Neural progenitor cell (in vitro differentiated cells): Measurements from ENCODE around the gene APOBEC3A. TPM values are rescaled to one million over a fixed set of nuclear protein-coding genes. Genes with fewer than 3 reads are reported as not detected.
A peak's percentile ranks its signal among the peaks of the same experiment; 100 is the strongest.

Experiments
- DNase-seq: peaks from one replicate; pipeline ENCODE4 v3.0.0-alpha.2; 2016; ENCODE audit warnings: low spot score
- H2AFZ ChIP-seq: fragments of 200-600 bp; sonication (generic); replicated peaks from 2 replicates; pipeline ENCODE4 v1.6.1; 2016; ENCODE audit warnings: antibody characterized with exemption
- H3F3A ChIP-seq: fragments of 200-600 bp; sonication (generic); 2 replicates; pipeline ENCODE4 v1.6.1; 2016; ENCODE audit warnings: antibody characterized with exemption, low read depth
- H3K27ac ChIP-seq: fragments of 200-600 bp; sonication (generic); 2 replicates; pipeline ENCODE4 v1.5.1; 2016; ENCODE audit warnings: mild to moderate bottlenecking
- H3K27me3 ChIP-seq: fragments of 200-600 bp; sonication (generic); 2 replicates; pipeline ENCODE4 v1.6.1; 2016; ENCODE audit warnings: mild to moderate bottlenecking, moderate library complexity
- H3K36me3 ChIP-seq: fragments of 200-600 bp; sonication (generic); 2 replicates; pipeline ENCODE4 v1.5.1; 2016
- H3K4me1 ChIP-seq: fragments of 200-600 bp; sonication (generic); 2 replicates; pipeline ENCODE4 v1.6.1; 2016; ENCODE audit warnings: mixed run types
- H3K4me2 ChIP-seq: fragments of 200-600 bp; sonication (generic); 2 replicates; pipeline ENCODE4 v1.6.1; 2016
- H3K4me3 ChIP-seq: fragments of 200-600 bp; sonication (generic); 2 replicates; pipeline ENCODE4 v1.5.1; 2016
- H3K79me2 ChIP-seq: fragments of 200-600 bp; sonication (generic); 2 replicates; pipeline ENCODE4 v1.6.1; 2016; ENCODE audit warnings: low read depth
- H3K9ac ChIP-seq: fragments of 200-600 bp; sonication (generic); 2 replicates; pipeline ENCODE4 v1.6.1; 2016
- H3K9me3 ChIP-seq: fragments of 200-600 bp; sonication (generic); 2 replicates; pipeline ENCODE4 v1.5.1; 2016; ENCODE audit warnings: low read depth
- H4K20me1 ChIP-seq: fragments of 200-600 bp; sonication (generic); 2 replicates; pipeline ENCODE4 v1.6.1; 2016; ENCODE audit warnings: low read depth
- H3K27ac Mint-ChIP-seq: 3 replicates; pipeline ENCODE4 v1.8.0; 2021; ENCODE audit warnings: mixed read lengths
- H3K27me3 Mint-ChIP-seq: 2 replicates; pipeline ENCODE4 v1.8.0; 2022; ENCODE audit warnings: low read depth, mild to moderate bottlenecking, inconsistent platforms, moderate library complexity, mixed read lengths; ENCODE audit not compliant: insufficient read depth
- H3K36me3 Mint-ChIP-seq: 3 replicates; pipeline ENCODE4 v1.8.0; 2021; ENCODE audit warnings: mixed read lengths
- H3K4me1 Mint-ChIP-seq: 3 replicates; pipeline ENCODE4 v1.8.0; 2021; ENCODE audit warnings: mixed read lengths
- H3K4me3 Mint-ChIP-seq: 3 replicates; pipeline ENCODE4 v1.8.0; 2021; ENCODE audit warnings: mild to moderate bottlenecking, moderate library complexity, mixed read lengths
- H3K9me3 Mint-ChIP-seq: 3 replicates; pipeline ENCODE4 v1.8.0; 2020; ENCODE audit warnings: mixed read lengths
- EZH2 ChIP-seq: fragments of 200-600 bp; sonication (generic); IDR thresholded peaks from 2 replicates; pipeline ENCODE4 v1.6.1; 2017; ENCODE audit warnings: antibody characterized with exemption, mild to moderate bottlenecking, moderate library complexity
- EZH2phosphoT487 ChIP-seq: fragments of 200-600 bp; sonication (generic); IDR thresholded peaks from 2 replicates; pipeline ENCODE4 v1.6.1; 2017; ENCODE audit warnings: antibody characterized with exemption
- total RNA-seq: library from RNA; depleted of rRNA; stranded (reverse); fragments of >200 nt; gene quantifications from 2 replicates; pipeline ENCODE4 v1.2.3, GENCODE V29; 2015; ENCODE audit warnings: low replicate concordance
- TF ChIP-seq, protein P1 (sequence below): fragments of 200-600 bp; sonication (generic); IDR thresholded peaks from 2 replicates; pipeline ENCODE4 v1.5.1; 2017; ENCODE audit warnings: antibody characterized with exemption, mild to moderate bottlenecking

APOBEC3A gene
- total RNA-seq, 1 donor from 2014 or later = not detected

DNA sequence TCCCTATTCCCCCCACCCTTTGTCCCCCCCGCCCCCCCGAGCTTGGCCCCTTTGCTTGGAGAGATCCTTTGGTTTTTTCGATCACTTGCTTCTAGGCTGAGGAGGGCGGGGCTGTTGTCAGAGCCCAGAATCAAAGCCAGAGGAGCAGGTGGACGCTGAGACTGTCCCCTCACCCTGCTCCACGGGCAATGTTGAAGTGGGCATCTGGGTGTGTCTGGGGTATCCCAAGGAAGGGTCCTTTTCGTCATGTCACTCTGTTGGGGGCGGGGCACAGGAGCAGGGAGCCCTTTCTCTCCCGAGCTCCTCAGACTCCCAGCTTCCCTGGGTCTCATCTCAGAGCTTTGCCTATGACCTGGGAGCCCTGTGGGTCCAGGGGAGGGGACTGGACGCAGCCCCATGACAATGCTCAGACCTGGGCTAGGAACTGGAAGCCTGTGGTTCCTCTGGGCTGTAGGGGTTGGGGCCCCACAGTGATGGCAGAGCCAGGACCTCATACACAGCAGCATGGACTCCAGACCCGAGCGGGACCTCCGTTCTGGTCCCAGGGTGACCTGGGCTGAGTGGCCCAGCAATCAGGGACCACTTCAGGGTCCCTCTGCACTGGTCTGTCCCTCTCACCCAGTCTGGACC is 2.9 kb upstream of the APOBEC3A start:
- no peaks in the 10 kb centered on the region for H4K20me1 ChIP-seq
- no peaks in the 10 kb centered on the region for H3K36me3 ChIP-seq
- no peak overlapping the region for H3K9ac ChIP-seq
- no peak for DNase-seq
- peaks cover 2% of the 10 kb centered on the region for H3K4me1 Mint-ChIP-seq
- H3K4me2 ChIP-seq = no peak overlapping the region
- peaks cover 14% of the 10 kb centered on the region for H3K27me3 Mint-ChIP-seq
- H3K27ac Mint-ChIP-seq = no peak overlapping the region
- no peak overlapping the region for H3K4me3 Mint-ChIP-seq
- no peaks in the 10 kb centered on the region for H3K79me2 ChIP-seq
- no peaks in the 10 kb centered on the region for H3F3A ChIP-seq
- H3K9me3 ChIP-seq = no peaks in the 10 kb centered on the region
- H3K27ac ChIP-seq = no peak overlapping the region
- H3K9me3 Mint-ChIP-seq = no peaks in the 10 kb centered on the region
- H3K4me1 ChIP-seq = no peaks in the 10 kb centered on the region
- TF ChIP-seq, protein P1, sequence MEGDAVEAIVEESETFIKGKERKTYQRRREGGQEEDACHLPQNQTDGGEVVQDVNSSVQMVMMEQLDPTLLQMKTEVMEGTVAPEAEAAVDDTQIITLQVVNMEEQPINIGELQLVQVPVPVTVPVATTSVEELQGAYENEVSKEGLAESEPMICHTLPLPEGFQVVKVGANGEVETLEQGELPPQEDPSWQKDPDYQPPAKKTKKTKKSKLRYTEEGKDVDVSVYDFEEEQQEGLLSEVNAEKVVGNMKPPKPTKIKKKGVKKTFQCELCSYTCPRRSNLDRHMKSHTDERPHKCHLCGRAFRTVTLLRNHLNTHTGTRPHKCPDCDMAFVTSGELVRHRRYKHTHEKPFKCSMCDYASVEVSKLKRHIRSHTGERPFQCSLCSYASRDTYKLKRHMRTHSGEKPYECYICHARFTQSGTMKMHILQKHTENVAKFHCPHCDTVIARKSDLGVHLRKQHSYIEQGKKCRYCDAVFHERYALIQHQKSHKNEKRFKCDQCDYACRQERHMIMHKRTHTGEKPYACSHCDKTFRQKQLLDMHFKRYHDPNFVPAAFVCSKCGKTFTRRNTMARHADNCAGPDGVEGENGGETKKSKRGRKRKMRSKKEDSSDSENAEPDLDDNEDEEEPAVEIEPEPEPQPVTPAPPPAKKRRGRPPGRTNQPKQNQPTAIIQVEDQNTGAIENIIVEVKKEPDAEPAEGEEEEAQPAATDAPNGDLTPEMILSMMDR = no peak
- TF ChIP-seq EZH2phosphoT487 = no peak
- no peak for TF ChIP-seq EZH2
- H3K27me3 ChIP-seq = no peaks in the 10 kb centered on the region
- no peak overlapping the region for H2AFZ ChIP-seq
- H3K36me3 Mint-ChIP-seq = no peaks in the 10 kb centered on the region
- no peak overlapping the region for H3K4me3 ChIP-seq

DNA sequence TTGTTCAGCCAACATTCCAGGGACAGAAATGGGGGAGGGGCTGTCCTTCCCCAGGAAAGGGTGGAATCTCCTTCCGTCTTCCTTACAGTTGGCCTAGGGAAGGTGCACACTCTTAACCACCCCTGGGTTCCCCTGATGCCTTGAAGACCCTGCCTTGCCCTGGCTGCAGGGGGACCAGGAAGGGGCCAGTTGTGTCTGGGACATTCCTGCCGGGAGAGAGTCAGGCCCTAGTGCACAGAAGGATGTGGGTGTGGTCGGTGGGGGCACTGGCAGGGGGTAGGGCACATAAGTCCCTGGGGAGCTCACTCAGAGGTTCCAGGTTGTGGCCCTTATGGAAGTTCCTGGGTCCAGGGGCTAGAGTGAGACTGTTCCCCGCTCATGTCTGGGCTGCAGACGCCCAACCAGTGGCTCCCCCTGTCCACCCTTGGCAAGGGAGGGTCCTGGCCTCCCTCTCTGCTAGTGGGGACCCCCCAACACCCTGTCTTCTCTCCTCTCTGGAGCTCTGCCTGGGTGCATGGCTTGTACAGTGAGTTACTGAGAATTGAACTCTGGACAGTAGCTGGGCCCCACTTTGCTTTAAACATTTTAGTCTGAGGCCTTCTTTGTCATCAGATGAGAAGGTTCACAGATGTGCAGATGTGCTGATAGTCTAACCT is 2.0 kb upstream of the APOBEC3A start:
- Mint-ChIP-seq H3K4me1 (peaks cover 2% of the 10 kb centered on the region), H3K27me3 (peaks cover 12% of the 10 kb centered on the region), H3K27ac (peak overlapping the region; percentile 83), H3K9me3 (no peaks in the 10 kb centered on the region), H3K36me3 (no peaks in the 10 kb centered on the region), H3K4me3 (no peak overlapping the region)
- H3K27me3 ChIP-seq = no peaks in the 10 kb centered on the region
- H3K79me2 ChIP-seq = no peaks in the 10 kb centered on the region
- TF ChIP-seq, protein P1 = no peak
- TF ChIP-seq EZH2phosphoT487 (no peak), EZH2 (no peak)
- H3K9me3 ChIP-seq = no peaks in the 10 kb centered on the region
- no peak overlapping the region for H2AFZ ChIP-seq
- no peaks in the 10 kb centered on the region for H3K36me3 ChIP-seq
- H4K20me1 ChIP-seq = no peaks in the 10 kb centered on the region
- no peak for DNase-seq
- no peak overlapping the region for H3K4me3 ChIP-seq
- no peak overlapping the region for H3K9ac ChIP-seq
- no peak overlapping the region for H3K27ac ChIP-seq
- H3K4me2 ChIP-seq = no peak overlapping the region
- H3F3A ChIP-seq = no peaks in the 10 kb centered on the region
- no peaks in the 10 kb centered on the region for H3K4me1 ChIP-seq

DNA sequence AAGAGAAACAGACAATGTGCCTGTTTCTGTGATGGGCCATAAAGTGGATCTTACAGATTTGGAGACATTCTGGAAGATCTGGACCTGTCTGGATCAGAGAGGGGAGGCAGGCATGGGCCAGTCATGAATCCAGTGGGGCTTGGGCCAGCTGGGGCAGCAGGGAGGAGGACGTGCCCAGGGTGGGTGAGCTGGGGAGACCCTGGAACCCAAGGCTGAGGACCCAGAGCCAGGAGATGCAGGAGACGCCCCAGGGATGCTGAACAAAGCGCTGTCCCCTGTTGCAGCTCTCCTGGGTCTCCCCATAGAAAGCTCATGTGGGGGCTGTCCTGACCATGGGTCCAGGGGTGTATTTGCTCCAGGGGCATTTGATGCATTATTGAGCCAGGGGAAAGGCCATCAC is 1.5 kb upstream of the APOBEC3A start:
- H3K36me3 ChIP-seq = no peaks in the 10 kb centered on the region
- no peaks in the 10 kb centered on the region for H4K20me1 ChIP-seq
- no peaks in the 10 kb centered on the region for H3K9me3 ChIP-seq
- H3K4me3 Mint-ChIP-seq = no peak overlapping the region
- H3K4me1 ChIP-seq = no peaks in the 10 kb centered on the region
- H3K4me1 Mint-ChIP-seq = peaks cover 2% of the 10 kb centered on the region
- H3K27ac ChIP-seq = no peak overlapping the region
- no peak for DNase-seq
- no peaks in the 10 kb centered on the region for H3K36me3 Mint-ChIP-seq
- no peak overlapping the region for H3K4me3 ChIP-seq
- H3K9ac ChIP-seq = no peak overlapping the region
- peaks cover 12% of the 10 kb centered on the region for H3K27me3 Mint-ChIP-seq
- no peak overlapping the region for H2AFZ ChIP-seq
- no peaks in the 10 kb centered on the region for H3F3A ChIP-seq
- no peaks in the 10 kb centered on the region for H3K27me3 ChIP-seq
- H3K4me2 ChIP-seq = no peak overlapping the region
- no peaks in the 10 kb centered on the region for H3K9me3 Mint-ChIP-seq
- H3K27ac Mint-ChIP-seq = no peak overlapping the region
- TF ChIP-seq, protein P1 = no peak
- TF ChIP-seq EZH2 = no peak
- no peak for TF ChIP-seq EZH2phosphoT487
- no peaks in the 10 kb centered on the region for H3K79me2 ChIP-seq
